Thyroid gland (tissue), 4 donors: ENCODE measurements around the gene CCDC3.

Experiments used
- CTCF ChIP-seq, 6 experiments: fragments of 200-600 bp in 3 of 6; fragments of 450-650 bp in 3 of 6; sonication (generic) in 3 of 6; IDR thresholded peaks; one replicate each; pipeline ENCODE4 v1.5.1; 2016 to 2019; ENCODE audit warnings: antibody characterized with exemption in 6 of 6, mild to moderate bottlenecking in 2 of 6, inconsistent platforms in 1 of 6, moderate library complexity in 1 of 6
- POLR2A ChIP-seq, 2 donors: fragments of 450-650 bp; IDR thresholded peaks; one replicate each; pipeline ENCODE4 v1.6.1; 2017; ENCODE audit warnings: antibody characterized with exemption in 2 of 2, mild to moderate bottlenecking in 2 of 2, moderate library complexity in 1 of 2

- no peak for TF ChIP-seq CTCF (IDR thresholded peaks at IDR 0.05)
- no peak for TF ChIP-seq POLR2A (IDR thresholded peaks at IDR 0.05)
Measured at GRCh38 chr10:12924911-12925310, 76.6 kb downstream of the CCDC3 start.
